HT1080 (cell line): Measurements from ENCODE around the gene ARID5B. TPM values are rescaled to one million over a fixed set of nuclear protein-coding genes. Genes with fewer than 3 reads are reported as not detected.
"Not testable (repeated sequence)": the region's sequence is repeated elsewhere in the genome, so short reads cannot be mapped to it uniquely, and the experiment has no call there.

Experiments used
- DNase-seq: peaks from one replicate; pipeline ENCODE4 v3.0.0-alpha.2; 2015; ENCODE audit warnings: low read depth
- total RNA-seq: library from RNA; depleted of rRNA; stranded (reverse); fragments of >200 nt; shearing (Covaris generic); gene quantifications from 2 replicates; pipeline ENCODE4 v1.2.3, GENCODE V29; 2014

ARID5B gene
- total RNA-seq, 1 experiment from 2014 or later: 4.3 TPM

- DNase-seq: peak; percentile 49
These were observed 124.7 kb downstream of the ARID5B start for GRCh38 chr10:62025901-62026879.

GRCh38 chr10:62027841-62028501 lies 126.5 kb downstream of the ARID5B start:
- no peak for DNase-seq

- DNase-seq: not testable (repeated sequence)
These were observed 127.0 kb downstream of the ARID5B start for GRCh38 chr10:62028502-62028842.

GRCh38 chr10:62029401-62029800 lies 127.9 kb downstream of the ARID5B start:
- DNase-seq: no peak

DNA sequence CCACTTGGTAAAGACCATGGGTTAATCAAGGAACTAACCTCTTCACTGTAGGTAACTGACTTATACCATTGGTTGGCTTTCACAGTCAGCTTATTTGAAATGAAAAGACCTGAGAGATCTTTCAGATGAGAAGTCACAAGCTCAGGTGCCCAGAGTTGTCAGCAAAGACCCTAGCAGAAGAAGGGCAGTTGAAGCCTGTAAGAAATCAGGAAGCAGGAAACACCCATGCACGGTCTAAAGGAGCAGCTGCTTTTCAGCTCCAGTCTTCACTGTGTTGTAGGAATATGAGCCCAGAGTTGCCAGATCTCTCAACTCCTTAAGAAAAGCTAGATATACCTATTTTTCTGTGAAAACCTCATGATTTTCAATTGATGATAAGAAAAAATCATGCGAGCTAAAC lies 130.0 kb downstream of the ARID5B start:
- no peak for DNase-seq

- DNase-seq: no peak
These were observed 131.6 kb downstream of the ARID5B start for GRCh38 chr10:62033125-62033524.

- DNase-seq: no peak
These were observed 132.7 kb downstream of the ARID5B start for GRCh38 chr10:62034096-62034640.

DNA sequence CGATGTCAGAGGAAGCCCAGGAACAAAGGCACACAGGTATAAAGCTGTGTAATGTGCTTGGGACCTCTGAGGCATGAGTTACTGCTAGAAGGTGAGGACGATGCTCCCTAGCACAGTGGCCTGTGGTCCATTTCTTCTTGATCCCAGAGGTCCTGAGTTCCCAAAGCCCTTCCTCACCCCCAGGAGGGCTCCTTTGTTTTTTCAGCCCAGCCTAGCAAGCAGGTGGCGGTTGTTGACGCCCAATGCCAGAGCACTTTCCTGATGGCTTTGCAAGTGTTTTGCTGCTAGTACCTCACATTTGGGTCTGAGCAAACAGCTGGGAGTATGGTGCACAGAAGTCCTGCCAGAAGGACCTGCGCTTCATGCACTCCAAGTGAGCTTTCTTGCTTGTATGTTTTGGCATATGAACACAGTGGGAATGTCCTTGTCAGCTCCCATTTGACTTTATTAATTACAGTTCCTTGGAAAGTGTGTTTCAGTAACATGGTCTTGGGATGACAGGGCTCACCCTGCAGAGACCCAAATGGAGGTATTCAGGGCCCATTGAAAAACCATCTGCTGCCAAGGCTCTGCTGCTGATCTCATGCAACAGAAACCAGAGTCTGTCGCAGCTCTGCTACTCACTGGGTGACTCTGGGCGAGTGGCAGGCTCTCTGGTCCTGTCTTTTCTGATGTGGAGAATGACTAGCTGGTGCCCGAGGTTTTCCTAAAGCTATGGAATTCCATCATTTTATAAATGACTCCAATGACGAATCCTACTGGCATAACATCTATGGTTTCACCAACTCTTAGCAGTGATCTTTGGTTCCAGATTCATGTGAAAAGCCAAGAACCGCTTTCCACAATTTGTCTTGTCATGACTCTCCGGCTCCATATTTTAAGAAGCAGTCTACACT lies 134.9 kb downstream of the ARID5B start:
- no peak for DNase-seq

- no peak for DNase-seq
These were observed 135.8 kb downstream of the ARID5B start for GRCh38 chr10:62037166-62037831.

GRCh38 chr10:62037890-62038608 lies 136.6 kb downstream of the ARID5B start:
- no peak for DNase-seq

- DNase-seq: peak; percentile 69
These were observed 137.2 kb downstream of the ARID5B start for GRCh38 chr10:62038609-62039190.

DNA sequence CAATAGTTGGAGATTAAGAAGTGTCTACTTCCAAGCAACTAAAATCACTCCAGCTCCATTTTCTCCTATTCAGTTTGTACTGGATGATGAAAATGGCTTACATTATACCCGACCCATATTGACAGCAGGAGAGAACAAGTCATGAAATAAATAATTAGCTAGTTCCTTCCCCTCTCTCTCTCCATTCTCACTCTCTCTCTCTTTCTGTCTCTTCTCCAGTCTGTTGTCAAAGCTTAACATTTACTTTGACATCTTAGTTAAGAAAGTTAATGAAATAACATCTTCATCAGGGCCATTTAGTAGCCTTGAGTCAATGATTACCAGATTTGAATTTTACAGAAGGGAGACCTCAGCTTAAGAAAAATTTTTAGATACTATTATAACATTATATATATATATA lies 138.5 kb downstream of the ARID5B start:
- DNase-seq: no peak

DNA sequence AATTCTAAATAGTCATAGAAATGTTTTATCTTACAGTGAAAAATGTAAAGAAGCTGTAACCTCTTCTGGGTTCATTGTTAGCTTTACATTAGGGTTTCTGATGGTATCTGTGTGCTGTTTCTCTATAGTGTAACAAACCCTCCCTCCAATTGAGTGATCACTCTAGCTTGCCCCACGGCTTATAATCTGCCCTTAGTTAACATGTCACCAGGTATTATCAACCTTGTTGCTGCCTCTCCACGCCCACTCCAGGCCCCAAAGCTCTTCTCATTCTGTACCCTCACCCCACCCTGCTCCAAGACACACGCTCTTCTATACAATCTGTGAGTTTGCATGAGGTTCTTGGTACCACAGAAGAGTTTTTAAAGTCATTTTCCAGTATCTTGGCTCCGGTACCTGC lies 139.4 kb downstream of the ARID5B start:
- no peak for DNase-seq

DNA sequence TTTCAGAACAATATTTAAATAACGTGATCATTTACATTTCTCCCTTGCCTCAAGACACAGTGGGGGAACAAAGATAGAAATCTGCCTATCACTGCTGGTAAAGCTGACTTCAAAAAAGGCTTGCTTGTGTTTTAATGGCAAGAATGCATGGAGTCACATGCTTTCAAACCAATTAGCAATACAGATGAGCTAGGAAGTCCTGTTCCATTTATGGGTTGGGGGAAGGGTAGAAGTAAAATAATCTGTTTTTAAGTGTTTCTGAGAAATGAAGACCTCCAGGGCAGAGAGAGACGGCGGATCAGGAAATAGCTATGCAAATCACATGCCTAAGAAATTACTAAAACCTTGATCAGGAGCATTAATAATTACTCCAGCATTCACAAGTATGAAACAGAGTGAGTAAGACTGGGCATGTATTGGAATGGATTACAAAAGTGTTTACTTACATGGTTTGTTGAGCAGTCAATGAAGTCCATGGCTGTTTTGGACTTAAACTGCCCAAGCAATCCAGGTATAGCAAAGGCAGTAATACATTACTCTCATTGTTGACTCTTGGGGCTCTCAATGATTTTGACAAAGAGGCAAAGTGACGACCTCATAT lies 142.0 kb downstream of the ARID5B start:
- no peak for DNase-seq

- no peak for DNase-seq
These were observed 143.1 kb downstream of the ARID5B start for GRCh38 chr10:62044566-62044965.

- DNase-seq: peak; percentile 72
These were observed 144.4 kb downstream of the ARID5B start for GRCh38 chr10:62045765-62046521.

DNA sequence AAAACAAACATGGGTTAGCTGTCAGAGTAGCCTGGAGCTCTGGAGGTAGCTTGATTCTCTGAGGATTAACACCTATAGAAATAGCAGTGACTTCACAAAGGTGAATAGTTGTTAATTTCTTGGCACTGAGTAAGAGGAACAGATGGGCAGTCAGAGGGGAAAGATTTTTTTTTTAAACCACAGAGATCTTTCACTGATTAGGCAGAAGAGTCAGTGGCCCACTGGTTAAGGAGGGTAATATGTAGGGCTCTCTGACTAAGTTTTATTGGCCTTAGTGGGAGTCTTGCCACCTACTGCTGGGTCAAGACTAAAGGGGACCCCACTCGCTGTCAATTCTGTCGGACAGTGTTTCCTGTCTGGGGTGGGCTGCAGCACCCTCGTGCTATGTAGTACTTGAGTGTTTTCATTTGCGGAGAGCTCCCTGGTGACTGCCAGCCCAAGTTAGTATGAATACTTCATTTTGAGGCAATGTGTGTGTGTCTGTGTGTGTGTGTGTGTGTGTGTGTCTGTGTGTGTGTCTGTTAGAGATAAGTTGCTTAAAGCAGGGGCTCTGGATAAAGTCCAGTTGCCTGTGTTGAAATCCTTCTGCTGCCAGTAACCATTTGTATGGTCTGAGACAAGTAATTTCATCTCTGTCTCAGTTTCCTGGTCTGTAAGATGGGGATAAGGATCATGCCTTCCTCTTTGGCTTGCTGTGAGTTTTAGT lies 145.2 kb downstream of the ARID5B start:
- DNase-seq: peak; percentile 76
